HG03103 (cell line): ENCODE data around the gene OR51Q1.
A peak's percentile ranks its signal among the peaks of the same experiment; 100 is the strongest.

Experiments used
- ATAC-seq: cut with Tn5 transposase; IDR thresholded peaks from one replicate; pipeline ENCODE4 v1.9.1; 2021; ENCODE audit warnings: low read depth; ENCODE audit not compliant: unreplicated experiment

OR51Q1 gene, protein sequence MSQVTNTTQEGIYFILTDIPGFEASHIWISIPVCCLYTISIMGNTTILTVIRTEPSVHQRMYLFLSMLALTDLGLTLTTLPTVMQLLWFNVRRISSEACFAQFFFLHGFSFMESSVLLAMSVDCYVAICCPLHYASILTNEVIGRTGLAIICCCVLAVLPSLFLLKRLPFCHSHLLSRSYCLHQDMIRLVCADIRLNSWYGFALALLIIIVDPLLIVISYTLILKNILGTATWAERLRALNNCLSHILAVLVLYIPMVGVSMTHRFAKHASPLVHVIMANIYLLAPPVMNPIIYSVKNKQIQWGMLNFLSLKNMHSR

DNA sequence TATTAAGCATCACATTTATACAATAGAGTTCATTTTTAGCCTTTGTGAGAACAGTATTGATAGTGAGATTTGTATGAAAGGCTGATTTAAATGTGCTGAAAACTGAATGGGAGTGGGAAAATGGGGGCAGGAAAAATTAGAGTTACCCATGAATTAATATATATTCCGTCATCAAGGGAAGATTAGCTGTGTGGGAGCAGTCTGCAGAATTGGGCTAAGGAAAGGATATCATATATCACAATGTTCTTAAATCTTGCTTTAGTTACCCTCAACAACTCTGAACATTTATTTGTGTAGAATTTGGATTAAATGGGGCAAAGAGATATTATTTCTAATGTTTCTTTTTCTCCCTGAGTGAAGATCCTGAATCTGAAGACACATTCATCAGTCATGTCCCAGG lies at the start of gene OR51Q1:
TSS of gene OR51Q1 (plus strand) at position 301 of the 400 bp plus-strand sequence. CDS start at position 391, 90 bp downstream.
- no peak for ATAC-seq

DNA sequence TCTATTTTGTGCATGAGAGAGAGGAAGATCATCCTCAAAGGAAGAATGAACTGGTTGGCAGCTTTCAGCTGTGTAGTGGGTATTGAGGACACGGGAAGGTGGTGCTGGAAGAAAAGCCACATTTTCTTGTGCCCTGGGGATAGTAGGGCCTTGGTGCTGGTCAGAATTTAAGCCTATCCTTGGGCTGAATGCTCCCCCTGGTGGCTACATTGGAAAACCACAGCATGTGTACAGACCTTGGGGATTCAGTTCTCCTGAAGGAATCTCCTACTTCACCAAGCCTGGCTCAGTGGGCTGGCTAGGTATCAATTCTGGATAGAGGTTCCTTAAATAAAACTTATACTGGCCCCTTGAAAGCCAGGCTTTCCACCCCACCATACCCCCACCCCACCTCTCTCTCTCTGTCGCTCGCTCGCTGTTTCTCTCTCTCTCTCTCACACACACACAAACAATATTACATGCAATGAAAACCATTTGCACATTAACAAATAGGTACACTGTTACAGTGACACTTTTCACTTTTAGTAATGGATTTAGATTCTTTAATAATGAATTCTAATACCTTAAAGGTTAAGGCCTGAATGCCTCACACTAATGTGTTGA lies 41.1 kb upstream of the OR51Q1 start:
- peak; percentile 95 for ATAC-seq

DNA sequence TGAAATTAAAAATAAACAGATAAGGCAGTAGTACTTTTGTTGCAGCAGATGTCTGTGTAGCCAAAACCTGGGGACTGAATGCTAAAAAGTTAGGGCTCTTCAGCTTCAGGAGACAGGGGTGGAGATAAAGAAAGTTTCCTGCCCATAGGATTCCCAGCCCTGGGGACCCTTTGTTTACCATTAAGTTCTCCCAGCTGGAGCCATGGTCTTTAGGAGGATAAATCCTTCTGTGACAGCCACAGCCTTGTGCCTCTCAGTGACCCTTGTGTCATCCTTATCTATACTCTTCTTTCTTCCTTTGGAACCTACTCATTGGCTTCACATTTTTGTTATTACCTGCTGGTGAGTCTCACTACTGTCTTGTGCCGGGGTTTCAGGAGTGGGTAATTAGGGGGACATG lies 38.3 kb upstream of the OR51Q1 start, which contains the start of gene OR51M1:
TSS of gene OR51M1 (plus strand) at position 237 of the 400 bp plus-strand sequence. CDS start 5,587 bp downstream, outside the sequence.
- no peak for ATAC-seq

DNA sequence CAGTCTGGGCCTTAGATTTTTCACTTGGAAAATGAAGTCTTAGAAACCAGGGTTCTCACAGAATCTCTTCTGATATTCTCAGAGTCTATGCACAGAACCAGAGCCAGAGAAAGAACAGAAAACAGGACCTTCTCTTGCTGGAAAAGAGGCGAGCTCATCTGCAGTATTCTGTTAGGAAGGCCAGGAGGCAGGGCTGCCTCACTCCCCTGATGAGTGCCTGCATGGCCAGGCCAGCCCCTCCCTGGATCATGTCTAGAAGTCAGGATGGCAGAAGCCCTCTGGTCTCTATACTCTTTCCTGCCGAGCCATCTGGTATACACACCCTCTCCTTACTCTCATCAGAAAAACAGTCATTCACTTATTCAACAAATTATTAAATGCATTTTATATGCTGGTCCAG lies 37.6 kb upstream of the OR51Q1 start:
- ATAC-seq, result no peak

DNA sequence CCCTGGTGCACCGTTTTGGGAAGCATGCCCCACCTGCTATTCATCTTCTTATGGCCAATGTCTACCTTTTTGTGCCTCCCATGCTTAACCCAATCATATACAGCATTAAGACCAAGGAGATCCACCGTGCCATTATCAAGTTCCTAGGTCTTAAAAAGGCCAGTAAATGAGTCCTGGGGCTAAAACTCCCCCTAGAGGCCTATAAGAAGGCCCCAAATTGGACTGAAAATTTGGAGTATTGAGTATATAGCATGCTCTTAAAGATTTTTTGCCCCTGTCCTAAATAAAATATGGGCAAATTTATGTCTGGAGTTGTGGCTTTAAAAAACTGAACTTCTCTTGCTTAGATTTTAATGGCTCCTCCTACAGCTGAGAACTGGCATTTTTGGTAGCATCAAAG lies 31.7 kb upstream of the OR51Q1 start:
- no peak for ATAC-seq

DNA sequence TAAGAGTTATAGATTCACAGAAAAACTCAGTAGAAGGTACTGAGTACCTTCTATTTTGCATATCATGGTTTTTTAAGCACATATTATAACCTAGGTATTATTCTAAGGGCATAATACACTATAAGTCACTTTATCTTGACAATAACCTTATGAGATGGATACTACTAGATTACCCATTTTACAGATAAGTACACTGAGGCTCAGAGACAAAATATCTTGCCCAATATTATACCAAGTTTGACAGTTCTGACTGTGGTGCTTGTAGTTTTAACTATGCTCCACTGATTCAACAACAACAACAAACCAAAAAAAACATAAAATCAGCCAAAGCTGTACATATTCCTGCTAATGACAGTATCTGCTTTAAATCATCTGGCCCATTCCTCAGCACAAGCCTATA lies 27.8 kb upstream of the OR51Q1 start:
- ATAC-seq, result no peak

DNA sequence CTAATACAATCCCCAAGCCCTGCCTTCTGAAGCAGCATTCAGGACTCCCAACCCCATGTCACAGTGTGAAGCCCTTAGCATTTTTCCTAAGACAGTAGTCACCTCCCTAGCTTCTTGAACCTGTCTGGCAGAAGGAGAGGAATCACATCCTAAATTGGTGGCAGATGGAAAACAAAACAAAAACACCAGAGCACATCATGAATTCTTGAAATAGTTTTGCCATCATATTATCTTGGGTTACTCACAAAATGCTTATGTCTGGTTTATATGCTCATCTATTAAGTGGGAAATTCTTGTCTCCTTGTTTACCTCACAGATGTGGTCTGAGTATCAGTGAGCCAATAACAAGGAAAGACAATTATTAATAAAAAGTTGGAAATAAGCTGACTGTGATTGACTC lies 23.0 kb upstream of the OR51Q1 start:
- ATAC-seq, result no peak

DNA sequence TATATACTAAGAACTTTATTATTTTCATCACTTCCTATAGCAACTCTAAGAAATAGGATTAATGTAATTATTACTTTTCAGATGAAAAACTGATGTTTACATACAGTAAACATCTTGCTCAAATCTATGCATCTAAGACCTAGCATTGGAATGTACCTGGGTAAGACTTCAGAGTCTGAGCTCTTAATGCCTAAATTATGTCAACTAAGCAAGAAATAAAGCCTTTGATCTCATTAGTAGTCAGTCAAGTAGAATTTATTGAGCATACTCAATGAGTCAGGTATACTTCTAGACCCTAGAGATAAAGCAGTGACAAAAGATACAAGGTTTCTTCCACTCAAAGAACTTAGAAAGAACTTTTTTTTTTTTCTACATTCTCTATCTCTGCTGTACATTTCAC lies 16.7 kb upstream of the OR51Q1 start:
- ATAC-seq, result no peak

DNA sequence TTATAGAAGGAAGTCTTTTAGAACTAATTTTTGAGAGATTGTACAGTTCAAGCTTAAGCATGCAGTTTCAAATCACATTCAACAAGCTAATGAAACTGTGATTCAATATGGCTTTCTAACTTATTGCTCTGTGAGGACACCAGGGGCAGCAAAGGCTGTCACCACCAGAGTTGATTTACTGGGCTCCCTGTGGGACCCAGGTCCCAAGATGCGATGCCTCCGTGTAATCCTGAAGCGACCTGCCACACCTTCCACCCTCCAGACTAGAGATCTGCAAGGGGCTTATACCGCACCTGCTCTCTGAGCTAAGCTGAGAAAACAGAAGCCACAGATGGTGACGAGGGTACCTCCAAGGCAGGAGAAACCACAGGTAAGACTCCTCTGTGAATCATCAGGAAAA lies 918 bp upstream of the OR51Q1 start:
- no peak for ATAC-seq

DNA sequence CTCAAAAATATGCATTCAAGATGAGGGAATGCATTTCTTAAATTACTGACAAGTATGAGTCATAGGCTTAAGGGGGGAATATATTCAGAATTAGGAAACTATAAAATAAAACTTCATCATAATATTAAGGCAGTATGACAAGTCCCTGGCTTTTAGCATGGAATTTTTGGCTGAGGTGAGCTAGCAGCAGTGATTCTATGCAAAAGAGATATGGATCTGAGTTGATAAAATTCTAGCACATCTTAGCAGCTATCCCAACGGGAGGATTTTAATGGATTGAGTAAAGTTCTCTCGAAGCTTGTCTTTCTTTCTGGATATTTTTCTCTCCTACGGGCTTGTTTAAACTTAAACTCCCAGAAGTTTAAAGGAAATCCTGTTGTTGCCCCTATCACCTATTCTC lies 1.2 kb downstream of the OR51Q1 start:
- no peak for ATAC-seq

DNA sequence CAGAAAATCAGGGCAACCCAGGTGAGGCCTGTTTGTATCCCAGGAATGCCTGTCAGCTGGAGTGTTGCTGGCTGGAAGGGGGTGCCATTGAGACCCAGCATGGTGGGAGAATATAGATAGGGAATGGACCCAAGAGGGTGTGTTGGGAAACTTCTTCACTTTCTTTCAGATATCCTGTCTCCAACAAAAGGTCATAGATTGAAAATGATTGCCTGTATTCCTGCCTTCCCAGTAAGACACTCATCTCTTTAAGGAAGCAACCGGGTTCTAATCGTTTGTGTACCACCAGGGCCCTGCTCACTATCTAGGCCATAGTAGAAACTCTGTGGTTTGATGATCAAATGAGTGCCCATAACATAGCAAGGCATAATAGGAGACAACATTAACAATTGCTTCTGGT lies 19.5 kb downstream of the OR51Q1 start, which contains the start of gene OR51I1:
TSS of gene OR51I1 (minus strand) at position 101 of the 400 bp plus-strand sequence. CDS start at position 101, 0 bp downstream.
- ATAC-seq, result no peak

DNA sequence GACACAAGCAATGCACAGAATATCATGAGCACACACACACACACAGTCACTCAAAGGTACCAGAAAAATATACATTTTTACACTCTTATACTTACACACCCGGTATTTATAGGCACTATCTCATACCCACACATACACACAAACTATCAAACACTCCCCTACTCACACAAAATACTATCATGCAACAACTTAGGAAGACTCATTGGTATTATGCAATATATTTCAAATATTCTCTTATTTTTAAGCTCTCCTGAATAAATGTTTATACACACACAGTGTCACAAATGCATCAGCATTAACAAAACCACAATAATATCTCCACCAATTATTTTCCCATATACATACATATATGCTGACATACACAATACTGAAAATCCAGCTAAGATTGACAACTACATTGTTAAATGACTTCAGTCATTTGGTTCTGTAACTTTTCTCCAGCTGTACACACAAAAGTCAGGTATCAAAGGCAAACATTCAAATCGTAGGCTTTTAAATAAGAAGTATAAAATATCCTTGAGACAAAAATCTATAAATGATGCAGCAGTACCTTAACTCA lies 22.0 kb downstream of the OR51Q1 start:
- ATAC-seq, result no peak

DNA sequence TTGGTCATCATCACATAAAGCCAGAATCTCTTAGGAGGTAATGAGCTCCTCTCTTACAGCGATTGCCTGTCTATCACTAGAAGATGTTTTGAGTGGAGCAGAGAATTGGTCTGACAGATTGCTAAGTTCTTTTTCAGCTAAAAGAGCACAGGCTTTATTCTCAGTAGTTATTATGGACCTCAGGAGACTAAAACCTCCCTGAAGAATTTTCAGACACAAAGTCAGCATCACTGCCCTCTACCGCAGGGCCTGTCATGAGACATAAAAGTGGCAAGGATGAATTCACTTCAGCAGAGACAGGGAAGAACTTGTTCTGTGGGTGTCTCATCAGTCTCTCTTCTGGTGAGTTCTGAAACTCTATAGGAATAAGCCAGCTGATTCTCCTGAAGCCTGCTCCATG lies 27.1 kb downstream of the OR51Q1 start, which contains the start of gene OR51I2:
TSS of gene OR51I2 (plus strand) at position 301 of the 400 bp plus-strand sequence. CDS start 4,166 bp downstream, outside the sequence.
- no peak for ATAC-seq

DNA sequence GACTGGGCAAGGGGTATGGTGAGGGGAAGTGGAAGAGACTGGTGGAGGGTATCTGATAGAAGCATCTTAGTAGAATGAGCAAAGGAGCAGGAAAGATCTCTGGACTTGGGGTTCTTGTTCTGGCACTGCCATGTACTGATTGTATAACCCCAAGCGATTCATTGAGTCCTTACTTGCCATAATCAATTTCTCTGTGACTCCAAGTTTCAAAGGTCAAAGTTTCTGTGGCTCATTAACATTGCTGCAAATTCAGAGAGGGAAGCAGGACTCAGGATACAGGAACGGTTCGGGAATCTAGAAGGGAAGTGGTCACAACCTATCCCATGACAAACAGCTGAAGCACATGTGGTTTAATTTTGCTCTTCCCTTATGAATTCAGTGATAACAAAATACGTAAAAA lies 27.5 kb downstream of the OR51Q1 start:
- ATAC-seq, result no peak

DNA sequence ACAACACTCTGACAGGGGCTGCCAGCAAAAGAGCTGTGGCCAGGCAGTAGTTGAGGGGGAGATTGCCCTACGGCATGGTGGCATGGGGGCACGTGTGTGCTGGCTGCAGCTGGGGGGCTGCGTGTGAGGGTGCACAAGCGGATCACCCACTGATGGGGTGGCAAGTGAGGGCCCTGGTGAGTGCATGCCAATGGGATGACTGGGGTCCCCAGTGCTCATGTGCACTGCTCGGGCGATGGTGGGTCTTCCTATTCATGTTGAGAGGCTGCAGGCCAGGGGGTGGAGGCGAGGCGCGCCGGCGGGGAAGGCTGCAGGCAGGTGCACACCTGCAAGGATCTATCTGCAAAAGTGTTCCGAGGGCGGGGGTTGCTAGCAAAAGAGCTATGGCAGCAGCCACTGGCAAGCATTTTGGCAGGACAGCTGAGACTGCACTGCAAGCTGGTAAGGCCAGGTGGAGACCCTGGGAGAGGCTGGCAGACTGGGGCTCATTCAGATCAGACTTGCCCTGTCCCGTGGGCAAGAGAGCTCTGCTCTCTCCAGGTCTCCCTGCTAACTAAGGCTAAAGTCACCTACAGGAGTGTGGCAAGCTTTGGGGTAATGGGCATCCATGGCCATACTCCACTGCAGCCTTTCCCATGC lies 39.2 kb downstream of the OR51Q1 start:
- ATAC-seq, result no peak

DNA sequence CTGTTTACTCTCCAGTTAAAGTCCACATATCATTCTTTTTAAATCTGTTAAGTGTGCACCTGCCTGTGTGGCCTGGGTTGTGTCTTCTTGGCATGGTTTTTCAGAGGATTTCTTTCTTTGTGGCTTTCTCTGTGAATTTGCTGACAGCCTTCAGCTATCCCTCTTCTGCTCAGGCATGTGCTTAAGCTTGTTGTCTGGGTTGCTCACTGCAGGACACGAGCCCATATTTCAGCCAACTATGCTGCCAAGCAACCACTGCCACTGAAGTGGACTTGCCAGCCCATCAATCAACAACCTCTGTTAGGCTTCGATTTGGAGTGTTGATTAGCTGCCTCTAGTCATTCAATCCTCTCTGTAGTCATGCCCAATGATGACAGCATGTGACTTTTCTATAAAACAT lies 45.6 kb downstream of the OR51Q1 start:
- no peak for ATAC-seq
